Neural cell (in vitro differentiated cells): ENCODE measurements around the gene CYP19A1.

Source experiments
- EP300 ChIP-seq: fragments of 450-650 bp; conservative IDR thresholded peaks from 2 replicates; pipeline ENCODE4 v1.6.1; 2014; ENCODE audit warnings: antibody characterized with exemption, mild to moderate bottlenecking, moderate library complexity; ENCODE audit not compliant: poor library complexity, severe bottlenecking
- EZH2 ChIP-seq: fragments of 200-600, 300-800 bp; shearing (Covaris generic), sonication (generic); IDR thresholded peaks from 2 replicates; pipeline ENCODE4 v1.6.1; 2014; ENCODE audit warnings: antibody characterized with exemption, low read length, borderline replicate concordance, mild to moderate bottlenecking; ENCODE audit not compliant: insufficient read depth, poor library complexity, severe bottlenecking
- MXI1 ChIP-seq: fragments of 450-650 bp; conservative IDR thresholded peaks from 2 replicates; pipeline ENCODE4 v1.6.1; 2014; ENCODE audit warnings: antibody characterized with exemption, mild to moderate bottlenecking; ENCODE audit not compliant: poor library complexity, severe bottlenecking
- SMC3 ChIP-seq: fragments of 450-650 bp; conservative IDR thresholded peaks from 2 replicates; pipeline ENCODE4 v1.6.1; 2014; ENCODE audit warnings: antibody characterized with exemption, mild to moderate bottlenecking, moderate library complexity; ENCODE audit not compliant: poor library complexity
- TAF1 ChIP-seq: IDR thresholded peaks from 2 replicates; pipeline ENCODE4 v1.6.1; 2012; ENCODE audit warnings: low read depth
- TF ChIP-seq, protein P1 (sequence below): fragments of 450-650 bp; IDR thresholded peaks from 2 replicates; pipeline ENCODE4 v1.5.1; 2014; ENCODE audit warnings: antibody characterized with exemption, mild to moderate bottlenecking, moderate library complexity; ENCODE audit not compliant: poor library complexity, severe bottlenecking
- TF ChIP-seq, protein P2 (sequence below): IDR thresholded peaks from 2 replicates; pipeline ENCODE4 v1.6.1; 2012; ENCODE audit warnings: borderline replicate concordance

DNA sequence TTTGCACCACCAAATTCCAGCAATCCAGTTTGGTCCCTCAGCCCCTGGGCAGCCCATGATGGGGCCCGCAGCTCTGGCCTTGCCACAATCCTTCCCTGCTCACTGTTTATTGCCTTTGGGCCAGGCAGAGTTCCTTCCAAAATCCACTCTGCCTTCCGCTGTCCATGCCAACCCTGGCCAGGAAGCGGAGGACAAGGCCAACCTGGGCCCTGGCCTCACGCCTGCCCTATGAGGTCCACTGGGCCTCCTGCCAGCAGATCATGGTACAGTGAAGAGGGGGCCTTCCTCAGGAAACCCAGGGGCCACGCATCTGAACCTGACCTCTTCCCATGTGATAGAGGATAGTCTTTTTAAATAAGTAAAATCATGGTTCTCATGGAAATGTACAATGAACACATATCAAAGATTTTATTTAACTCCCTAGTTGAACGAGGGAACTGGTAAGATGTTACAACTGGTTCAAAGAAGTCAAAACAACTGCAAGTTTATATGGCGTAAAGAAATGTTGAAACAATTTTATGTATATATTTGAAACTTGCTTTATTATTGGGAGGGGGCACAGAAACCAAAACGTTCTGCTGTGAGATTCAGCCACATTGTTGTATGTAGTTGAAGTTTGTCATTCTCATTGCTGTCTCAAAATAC is 147.8 kb downstream of the CYP19A1 start:
- TF ChIP-seq, protein P1, sequence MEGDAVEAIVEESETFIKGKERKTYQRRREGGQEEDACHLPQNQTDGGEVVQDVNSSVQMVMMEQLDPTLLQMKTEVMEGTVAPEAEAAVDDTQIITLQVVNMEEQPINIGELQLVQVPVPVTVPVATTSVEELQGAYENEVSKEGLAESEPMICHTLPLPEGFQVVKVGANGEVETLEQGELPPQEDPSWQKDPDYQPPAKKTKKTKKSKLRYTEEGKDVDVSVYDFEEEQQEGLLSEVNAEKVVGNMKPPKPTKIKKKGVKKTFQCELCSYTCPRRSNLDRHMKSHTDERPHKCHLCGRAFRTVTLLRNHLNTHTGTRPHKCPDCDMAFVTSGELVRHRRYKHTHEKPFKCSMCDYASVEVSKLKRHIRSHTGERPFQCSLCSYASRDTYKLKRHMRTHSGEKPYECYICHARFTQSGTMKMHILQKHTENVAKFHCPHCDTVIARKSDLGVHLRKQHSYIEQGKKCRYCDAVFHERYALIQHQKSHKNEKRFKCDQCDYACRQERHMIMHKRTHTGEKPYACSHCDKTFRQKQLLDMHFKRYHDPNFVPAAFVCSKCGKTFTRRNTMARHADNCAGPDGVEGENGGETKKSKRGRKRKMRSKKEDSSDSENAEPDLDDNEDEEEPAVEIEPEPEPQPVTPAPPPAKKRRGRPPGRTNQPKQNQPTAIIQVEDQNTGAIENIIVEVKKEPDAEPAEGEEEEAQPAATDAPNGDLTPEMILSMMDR: no peak
- TF ChIP-seq EZH2 (no peak), TAF1 (no peak), EP300 (no peak), SMC3 (no peak), MXI1 (no peak)
- TF ChIP-seq, protein P2, sequence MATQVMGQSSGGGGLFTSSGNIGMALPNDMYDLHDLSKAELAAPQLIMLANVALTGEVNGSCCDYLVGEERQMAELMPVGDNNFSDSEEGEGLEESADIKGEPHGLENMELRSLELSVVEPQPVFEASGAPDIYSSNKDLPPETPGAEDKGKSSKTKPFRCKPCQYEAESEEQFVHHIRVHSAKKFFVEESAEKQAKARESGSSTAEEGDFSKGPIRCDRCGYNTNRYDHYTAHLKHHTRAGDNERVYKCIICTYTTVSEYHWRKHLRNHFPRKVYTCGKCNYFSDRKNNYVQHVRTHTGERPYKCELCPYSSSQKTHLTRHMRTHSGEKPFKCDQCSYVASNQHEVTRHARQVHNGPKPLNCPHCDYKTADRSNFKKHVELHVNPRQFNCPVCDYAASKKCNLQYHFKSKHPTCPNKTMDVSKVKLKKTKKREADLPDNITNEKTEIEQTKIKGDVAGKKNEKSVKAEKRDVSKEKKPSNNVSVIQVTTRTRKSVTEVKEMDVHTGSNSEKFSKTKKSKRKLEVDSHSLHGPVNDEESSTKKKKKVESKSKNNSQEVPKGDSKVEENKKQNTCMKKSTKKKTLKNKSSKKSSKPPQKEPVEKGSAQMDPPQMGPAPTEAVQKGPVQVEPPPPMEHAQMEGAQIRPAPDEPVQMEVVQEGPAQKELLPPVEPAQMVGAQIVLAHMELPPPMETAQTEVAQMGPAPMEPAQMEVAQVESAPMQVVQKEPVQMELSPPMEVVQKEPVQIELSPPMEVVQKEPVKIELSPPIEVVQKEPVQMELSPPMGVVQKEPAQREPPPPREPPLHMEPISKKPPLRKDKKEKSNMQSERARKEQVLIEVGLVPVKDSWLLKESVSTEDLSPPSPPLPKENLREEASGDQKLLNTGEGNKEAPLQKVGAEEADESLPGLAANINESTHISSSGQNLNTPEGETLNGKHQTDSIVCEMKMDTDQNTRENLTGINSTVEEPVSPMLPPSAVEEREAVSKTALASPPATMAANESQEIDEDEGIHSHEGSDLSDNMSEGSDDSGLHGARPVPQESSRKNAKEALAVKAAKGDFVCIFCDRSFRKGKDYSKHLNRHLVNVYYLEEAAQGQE: no peak
